Stimulated activated CD4-positive, alpha-beta T cell treated with anti-CD3 and anti-CD28 coated beads, TNF-alpha, amount 100 ng/mL, for 24 hours (primary cell): ENCODE measurements around the gene ACP5.
"Not testable (repeated sequence)": the region's sequence is repeated elsewhere in the genome, so short reads cannot be mapped to it uniquely, and the experiment has no call there.

ENCODE experiments used
- DNase-seq, 3 experiments: peaks; one replicate each; pipeline ENCODE4 v3.0.0-alpha.2; 2020; ENCODE audit warnings: low read depth in 3 of 3

Gene ACP5

GRCh38 chr19:11578258-11579142, 1.1 kb upstream of the ACP5 start:
- peak in 1 of 3 experiments; percentile 37 for DNase-seq

GRCh38 chr19:11576227-11576626, 1.2 kb downstream of the ACP5 start:
- no peak for DNase-seq

GRCh38 chr19:11574689-11575088, 2.8 kb downstream of the ACP5 start:
- DNase-seq = no peak

GRCh38 chr19:11573763-11574162, 3.7 kb downstream of the ACP5 start:
- not testable (repeated sequence) for DNase-seq

- not testable (repeated sequence) for DNase-seq
Measured at GRCh38 chr19:11573354-11573753, 4.1 kb downstream of the ACP5 start.

DNA sequence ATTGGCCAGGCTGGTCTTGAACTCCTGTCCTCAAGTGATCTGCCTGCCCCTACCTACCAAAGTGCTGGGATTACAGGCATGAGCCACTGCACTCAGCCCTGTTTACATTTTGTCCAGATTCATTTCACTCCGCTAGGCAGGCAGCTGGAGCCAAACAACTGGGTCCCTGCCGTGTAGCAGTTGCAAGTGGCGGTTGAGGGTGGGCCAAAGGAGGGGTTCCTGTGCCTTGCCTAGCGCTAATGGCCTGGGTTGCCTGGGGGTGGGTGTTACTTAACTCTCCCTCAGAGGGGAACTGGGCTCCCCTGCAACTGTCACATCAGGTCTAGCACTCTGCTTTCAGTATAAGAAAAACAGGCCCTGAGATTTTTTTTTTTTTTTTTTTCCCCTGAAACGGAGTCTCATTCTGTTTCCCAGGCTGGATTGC, 7.4 kb downstream of the ACP5 start:
- DNase-seq = no peak

GRCh38 chr19:11566164-11566563, 11.3 kb downstream of the ACP5 start:
- DNase-seq = no peak

GRCh38 chr19:11565649-11565980, 11.8 kb downstream of the ACP5 start:
- DNase-seq = not testable (repeated sequence)

DNA sequence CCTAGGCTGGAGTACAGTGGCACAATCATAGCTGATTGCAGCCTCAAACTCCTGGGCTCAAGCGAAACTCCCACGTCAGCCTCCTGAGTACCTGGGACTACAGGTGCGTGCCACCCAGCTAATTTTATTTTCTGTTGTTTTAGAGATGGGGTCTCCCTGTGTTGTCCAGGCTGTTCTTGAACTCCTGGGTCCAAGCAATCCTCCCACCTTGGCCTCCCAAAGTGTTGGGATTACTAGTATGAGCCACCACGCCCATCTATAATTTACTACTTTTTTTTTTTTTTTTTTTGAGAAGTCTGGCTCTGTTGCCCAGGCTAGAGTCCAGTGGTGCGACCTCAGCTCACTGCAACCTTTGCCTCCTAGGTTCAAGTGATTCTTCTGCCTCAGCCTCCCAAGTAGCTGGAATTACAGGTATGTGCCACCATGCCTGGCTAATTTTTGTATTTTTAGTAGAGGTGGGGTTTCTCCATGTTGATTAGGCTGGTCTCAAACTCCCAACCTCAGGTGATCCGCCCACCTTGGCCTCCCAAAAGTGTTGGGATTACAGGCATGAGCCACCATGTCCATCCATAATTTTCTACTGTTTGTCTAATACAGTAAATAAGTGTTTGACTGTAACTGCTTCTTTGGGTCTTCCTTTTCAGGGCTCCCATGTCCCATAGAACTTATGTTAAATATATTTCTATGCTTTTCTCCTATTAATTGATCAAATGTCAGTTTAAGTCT, 13.2 kb downstream of the ACP5 start:
- not testable (repeated sequence) for DNase-seq

- DNase-seq = no peak
Measured at GRCh38 chr19:11563532-11563931, 13.9 kb downstream of the ACP5 start.

DNA sequence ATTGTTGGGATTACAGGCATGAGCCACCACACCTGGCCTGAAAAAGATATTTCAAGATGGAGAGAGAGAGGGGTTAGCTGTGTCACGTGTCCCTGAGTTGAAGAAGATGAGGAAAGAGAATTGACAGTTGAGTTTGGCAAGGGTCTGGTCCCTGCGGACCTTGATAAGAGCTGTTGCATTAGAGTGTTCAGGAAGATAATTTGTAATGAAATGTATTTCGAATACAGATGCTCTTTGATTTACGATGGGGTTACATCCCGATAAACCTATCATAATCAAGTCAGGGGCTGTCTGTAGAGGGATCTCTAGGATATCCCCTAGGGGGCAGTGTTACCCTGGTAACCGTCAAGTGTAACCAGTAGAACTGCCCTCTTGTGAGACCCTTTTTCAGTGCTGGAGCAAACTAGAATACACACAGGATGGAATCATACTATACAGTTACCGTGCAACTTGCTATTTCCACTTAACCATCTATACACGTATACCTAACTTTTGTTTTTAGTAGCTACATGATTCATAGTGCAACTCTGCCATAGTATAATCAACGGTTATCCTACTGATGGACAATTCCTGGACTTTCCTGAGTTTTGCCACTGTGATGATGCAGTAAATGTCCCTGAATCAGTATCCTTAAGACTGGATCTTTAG, 16.9 kb downstream of the ACP5 start:
- peak; percentile 31 to 45 (median 31) for DNase-seq

GRCh38 chr19:11558881-11559828, 18.3 kb downstream of the ACP5 start, which contains the start of gene ELOF1:
TSS of gene ELOF1 (minus strand) at chr19:11559230. CDS start at chr19:11554347, 4,883 bp downstream.
- peak; percentile 92 to 97 (median 95) for DNase-seq

DNA sequence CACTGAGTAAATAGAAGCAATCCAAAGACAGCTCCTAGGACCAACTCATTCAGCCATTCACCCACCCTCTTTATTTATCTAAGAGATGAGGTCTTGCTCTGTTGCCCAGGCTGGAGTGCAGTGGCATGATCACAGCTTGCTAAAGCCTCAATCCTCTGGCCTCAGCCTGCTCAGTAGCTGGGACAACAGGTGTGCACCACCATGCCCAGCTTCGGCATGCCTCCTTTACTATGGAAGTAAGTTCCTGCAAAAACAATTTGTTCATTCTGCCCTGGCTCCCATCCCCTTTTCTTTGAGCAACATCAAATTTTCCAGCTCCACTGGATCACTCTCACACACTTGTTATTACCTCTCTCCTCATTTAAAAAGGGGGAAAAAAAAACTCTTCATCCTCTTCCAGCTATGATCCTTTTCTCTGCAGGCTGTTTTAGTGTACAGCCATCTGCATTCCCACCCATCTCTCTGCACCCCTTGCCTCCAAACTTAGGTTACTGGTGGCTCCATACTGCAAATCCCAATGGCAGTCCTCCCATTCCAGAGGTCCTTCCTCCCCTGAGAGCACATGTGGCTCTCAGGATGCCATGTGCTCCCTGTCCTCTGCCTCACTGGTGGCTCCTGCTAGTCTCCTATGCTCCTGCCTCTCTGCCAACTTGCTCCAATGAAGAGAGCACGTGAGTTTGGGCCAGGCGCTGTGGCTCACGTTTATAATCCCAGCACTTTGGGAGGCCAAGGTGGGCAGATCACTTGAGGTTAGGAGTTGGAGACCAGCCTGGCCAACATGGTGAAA, 20.6 kb downstream of the ACP5 start:
- no peak for DNase-seq

DNA sequence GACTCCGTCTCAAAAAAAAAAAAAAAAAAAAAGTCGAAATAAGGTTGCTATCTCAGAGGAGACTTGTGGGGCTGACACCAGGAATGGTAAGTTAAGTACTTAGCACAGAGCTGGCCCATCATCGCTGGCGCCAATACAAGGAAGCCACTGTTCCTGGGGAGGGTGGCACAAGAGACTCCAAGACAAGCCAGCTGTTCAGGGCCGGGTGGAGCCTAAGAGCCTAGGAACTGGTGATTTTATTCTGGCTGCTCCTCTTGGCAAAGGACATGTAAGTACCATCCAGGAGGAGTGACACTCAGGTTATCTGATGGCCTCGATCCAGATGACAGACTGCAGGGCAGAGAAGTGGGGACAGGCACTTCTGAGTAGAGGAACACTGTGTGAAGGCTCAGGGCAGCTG, 22.2 kb downstream of the ACP5 start:
- DNase-seq = no peak

DNA sequence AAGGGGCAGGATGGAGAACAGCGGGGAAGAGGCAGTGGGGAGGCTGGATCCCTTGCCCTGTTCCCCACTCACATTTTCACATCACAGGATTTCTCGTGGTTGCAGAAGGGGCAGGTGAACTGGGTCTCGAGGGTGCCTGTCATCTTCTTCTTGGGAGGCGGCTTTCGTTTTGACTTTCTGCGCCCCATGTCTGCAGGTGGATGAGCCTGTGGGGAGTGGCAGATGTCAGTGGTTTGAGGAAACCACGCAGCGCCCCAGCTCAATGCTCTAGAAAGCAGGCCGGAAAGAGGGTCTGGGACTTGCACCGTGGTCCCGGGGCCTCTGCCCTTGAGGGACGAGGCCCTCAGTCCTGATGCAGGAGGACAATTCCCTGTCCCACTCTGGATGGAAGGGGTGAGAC, 23.3 kb downstream of the ACP5 start:
- no peak for DNase-seq

GRCh38 chr19:11552666-11553372, 24.6 kb downstream of the ACP5 start:
- no peak for DNase-seq

DNA sequence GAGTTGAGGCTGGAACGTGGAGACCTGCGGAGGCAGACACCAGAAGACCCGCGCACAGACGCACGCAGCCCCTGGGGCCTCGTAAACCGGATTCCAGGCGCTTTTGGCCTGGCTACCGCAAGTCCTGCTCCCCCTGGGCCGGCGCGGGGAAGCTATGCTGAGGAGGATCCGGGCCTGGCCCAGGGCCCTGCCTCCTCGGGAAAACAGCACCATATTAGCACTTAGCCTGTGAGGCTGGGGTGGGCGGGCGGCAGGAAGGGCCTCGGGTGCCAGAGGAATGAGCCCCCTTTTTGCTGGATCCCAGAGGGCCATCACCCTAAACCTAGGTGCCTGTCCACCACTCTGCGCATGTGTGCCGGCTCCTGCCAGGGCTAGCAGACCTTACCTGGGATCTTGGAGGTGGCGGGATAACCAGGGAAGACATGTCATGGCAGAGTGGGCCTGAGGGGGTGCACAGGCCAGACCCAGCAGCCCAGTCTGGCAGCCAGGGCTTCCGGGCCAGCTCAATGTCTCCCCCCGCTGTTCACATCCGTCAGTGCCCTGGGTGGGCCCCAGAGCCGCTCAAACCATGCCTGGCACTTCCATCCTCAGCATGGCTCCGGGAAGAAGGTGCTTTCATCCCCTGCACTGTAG, 25.7 kb downstream of the ACP5 start:
- DNase-seq = no peak

GRCh38 chr19:11550265-11550664, 27.2 kb downstream of the ACP5 start:
- no peak for DNase-seq

DNA sequence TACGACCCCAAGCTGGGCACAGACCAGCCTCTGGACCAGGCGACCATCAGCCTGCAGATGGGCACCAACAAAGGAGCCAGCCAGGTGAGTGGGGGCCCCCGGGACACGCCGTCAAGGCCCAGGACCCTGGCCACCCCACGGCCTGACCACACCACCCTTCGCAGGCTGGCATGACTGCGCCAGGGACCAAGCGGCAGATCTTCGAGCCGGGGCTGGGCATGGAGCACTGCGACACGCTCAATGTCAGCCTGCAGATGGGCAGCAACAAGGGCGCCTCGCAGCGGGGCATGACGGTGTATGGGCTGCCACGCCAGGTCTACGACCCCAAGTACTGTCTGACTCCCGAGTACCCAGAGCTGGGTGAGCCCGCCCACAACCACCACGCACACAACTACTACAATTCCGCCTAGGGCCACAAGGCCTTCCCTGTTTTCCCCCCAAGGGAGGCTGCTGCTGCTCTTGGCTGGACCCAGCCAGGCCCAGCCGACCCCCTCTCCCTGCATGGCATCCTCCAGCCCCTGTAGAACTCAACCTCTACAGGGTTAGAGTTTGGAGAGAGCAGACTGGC, 28.0 kb downstream of the ACP5 start:
- DNase-seq = no peak
